ENCODE data around the gene OR5AU1.

Gene OR5AU1

GRCh38 chr14:21108791-21109190, 47.1 kb downstream of the OR5AU1 start:
- Histone ChIP-seq H3K9ac (ENCODE audit: low read length) (no peak overlapping the region), H3K9me3 (ENCODE audit: insufficient read depth, low read length) (0 out of 2 replicates have a peak, but pooled peaks cover 3% of the 10 kb centered on the region), H3K36me3 (replicated peaks; ENCODE audit: low read depth, low read length) (peaks cover 11% of the 10 kb centered on the region), H3K4me3 (ENCODE audit: low read length) (no peak overlapping the region), H3K27ac (ENCODE audit: low read length) (peak overlapping the region; percentile 50), H3K79me2 (ENCODE audit: low read length) (no peaks in the 10 kb centered on the region), H3K27me3 (ENCODE audit: low read depth, low read length) (no peaks in the 10 kb centered on the region), H3K4me1 (ENCODE audit: low read length) (peaks cover 54% of the 10 kb centered on the region), H2AFZ (ENCODE audit: low read depth, low read length) (no peak overlapping the region), H3K4me2 (ENCODE audit: low read length) (peak overlapping the region; percentile 54; the same call in 1 of the 2 replicates), H4K20me1 (ENCODE audit: insufficient read depth, low read length) (no peaks in the 10 kb centered on the region)
- TF ChIP-seq CTCF (IDR thresholded peaks at IDR 0.05; ENCODE audit: low read depth, low read length) = no peak
- TF ChIP-seq EZH2phosphoT487 (IDR thresholded peaks at IDR 0.05; ENCODE audit: low read depth) = no peak

GRCh38 chr14:21107283-21107800, 48.5 kb downstream of the OR5AU1 start:
- H3K9ac ChIP-seq (ENCODE audit: low read length) = no peak overlapping the region
- H3K4me1 ChIP-seq (ENCODE audit: low read length) = peaks cover 62% of the 10 kb centered on the region
- H3K9me3 ChIP-seq (ENCODE audit: insufficient read depth, low read length) = 0 out of 2 replicates have a peak, but pooled peaks cover 3% of the 10 kb centered on the region
- H2AFZ ChIP-seq (ENCODE audit: low read depth, low read length) = peak overlapping the region; percentile 27; the same call in 1 of the 2 replicates
- H3K4me2 ChIP-seq (ENCODE audit: low read length) = peak overlapping the region; percentile 21
- no peak overlapping the region for H3K4me3 ChIP-seq (ENCODE audit: low read length)
- TF ChIP-seq CTCF (IDR thresholded peaks at IDR 0.05; ENCODE audit: low read depth, low read length) (no peak), EZH2phosphoT487 (IDR thresholded peaks at IDR 0.05; ENCODE audit: low read depth) (no peak)
- H3K27ac ChIP-seq (ENCODE audit: low read length) = peak overlapping the region; percentile 39
- H3K27me3 ChIP-seq (ENCODE audit: low read depth, low read length) = no peaks in the 10 kb centered on the region
- peaks cover 11% of the 10 kb centered on the region for H3K36me3 ChIP-seq (replicated peaks; ENCODE audit: low read depth, low read length)
- no peaks in the 10 kb centered on the region for H4K20me1 ChIP-seq (ENCODE audit: insufficient read depth, low read length)
- H3K79me2 ChIP-seq (ENCODE audit: low read length) = no peaks in the 10 kb centered on the region

GRCh38 chr14:21106498-21107282, 49.2 kb downstream of the OR5AU1 start:
- H4K20me1 ChIP-seq (ENCODE audit: insufficient read depth, low read length) = no peaks in the 10 kb centered on the region
- peak; percentile 92 for TF ChIP-seq CTCF (IDR thresholded peaks at IDR 0.05; ENCODE audit: low read depth, low read length)
- no peak for TF ChIP-seq EZH2phosphoT487 (IDR thresholded peaks at IDR 0.05; ENCODE audit: low read depth)
- H3K9me3 ChIP-seq (ENCODE audit: insufficient read depth, low read length) = 0 out of 2 replicates have a peak, but pooled peaks cover 3% of the 10 kb centered on the region
- H3K9ac ChIP-seq (ENCODE audit: low read length) = peak overlapping the region; percentile 45
- peaks cover 62% of the 10 kb centered on the region for H3K4me1 ChIP-seq (ENCODE audit: low read length)
- peaks cover 8% of the 10 kb centered on the region for H3K36me3 ChIP-seq (replicated peaks; ENCODE audit: low read depth, low read length)
- peak overlapping the region; percentile 60 for H3K4me2 ChIP-seq (ENCODE audit: low read length)
- H3K4me3 ChIP-seq (ENCODE audit: low read length) = peak overlapping the region; percentile 51
- peak overlapping the region; percentile 39 for H3K27ac ChIP-seq (ENCODE audit: low read length)
- H3K79me2 ChIP-seq (ENCODE audit: low read length) = no peaks in the 10 kb centered on the region
- peak overlapping the region; percentile 97 for H2AFZ ChIP-seq (ENCODE audit: low read depth, low read length)
- no peaks in the 10 kb centered on the region for H3K27me3 ChIP-seq (ENCODE audit: low read depth, low read length)

GRCh38 chr14:21106176-21106497, 49.7 kb downstream of the OR5AU1 start:
- H4K20me1 ChIP-seq (ENCODE audit: insufficient read depth, low read length) = no peaks in the 10 kb centered on the region
- 0 out of 2 replicates have a peak, but pooled peaks cover 3% of the 10 kb centered on the region for H3K9me3 ChIP-seq (ENCODE audit: insufficient read depth, low read length)
- H2AFZ ChIP-seq (ENCODE audit: low read depth, low read length) = peak overlapping the region; percentile 97; the same call in 1 of the 2 replicates
- H3K36me3 ChIP-seq (replicated peaks; ENCODE audit: low read depth, low read length) = peaks cover 7% of the 10 kb centered on the region
- TF ChIP-seq EZH2phosphoT487 (IDR thresholded peaks at IDR 0.05; ENCODE audit: low read depth) (no peak), CTCF (IDR thresholded peaks at IDR 0.05; ENCODE audit: low read depth, low read length) (no peak)
- peaks cover 62% of the 10 kb centered on the region for H3K4me1 ChIP-seq (ENCODE audit: low read length)
- H3K4me3 ChIP-seq (ENCODE audit: low read length) = peak overlapping the region; percentile 51; the same call in 1 of the 2 replicates
- H3K27ac ChIP-seq (ENCODE audit: low read length) = no peak overlapping the region
- no peaks in the 10 kb centered on the region for H3K27me3 ChIP-seq (ENCODE audit: low read depth, low read length)
- no peaks in the 10 kb centered on the region for H3K79me2 ChIP-seq (ENCODE audit: low read length)
- peak overlapping the region; percentile 60 for H3K4me2 ChIP-seq (ENCODE audit: low read length)
- H3K9ac ChIP-seq (ENCODE audit: low read length) = peak overlapping the region; percentile 45; the same call in 1 of the 2 replicates
